ENCODE measurements around the gene DYNC2H1. TPM values are rescaled to one million over a fixed set of nuclear protein-coding genes. Genes with fewer than 3 reads are reported as not detected.

DYNC2H1 gene
- total RNA-seq, 1 donor from 2014 or later = 0.96 TPM

DNA sequence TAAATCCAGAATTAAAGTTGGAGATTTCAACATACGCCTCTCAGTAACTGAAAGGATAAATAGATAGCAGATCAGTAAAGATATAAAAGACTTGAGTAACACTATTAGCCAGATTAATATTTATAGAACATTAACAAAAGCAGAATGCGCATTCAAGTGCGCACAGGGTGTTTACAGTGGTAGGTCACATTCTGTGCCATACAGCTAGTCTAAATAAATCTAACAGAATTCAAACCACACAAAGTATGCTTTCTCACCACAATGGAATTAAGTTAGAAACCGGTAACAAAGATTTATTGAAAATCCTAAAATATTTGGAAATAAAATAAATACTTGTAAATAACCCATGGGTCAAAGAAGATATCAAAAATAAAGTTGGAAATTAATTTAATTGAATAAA, 341.0 kb downstream of the DYNC2H1 start:
- intact Hi-C loops (cut with micrococcal nuclease) = no loop called here

DNA sequence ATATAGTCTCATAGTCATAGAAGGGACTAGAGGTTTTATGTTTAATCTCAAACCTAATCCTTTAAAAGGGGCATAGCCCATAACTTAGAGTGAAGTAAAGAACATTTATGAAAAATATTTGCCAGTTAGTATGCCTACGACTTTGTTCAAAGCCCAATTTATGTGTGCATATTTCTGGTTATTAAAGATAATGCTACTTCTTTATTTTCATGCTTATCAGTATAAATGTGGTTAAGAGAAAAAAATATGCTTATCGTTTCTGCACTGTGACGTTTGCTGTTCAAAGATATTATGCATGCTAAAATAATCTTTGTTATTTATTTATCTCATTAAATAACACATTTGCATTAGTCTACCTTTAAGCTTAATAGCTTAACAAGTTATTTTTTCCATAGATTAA, 343.9 kb downstream of the DYNC2H1 start:
- intact Hi-C loops (cut with micrococcal nuclease) = no loop called here

DNA sequence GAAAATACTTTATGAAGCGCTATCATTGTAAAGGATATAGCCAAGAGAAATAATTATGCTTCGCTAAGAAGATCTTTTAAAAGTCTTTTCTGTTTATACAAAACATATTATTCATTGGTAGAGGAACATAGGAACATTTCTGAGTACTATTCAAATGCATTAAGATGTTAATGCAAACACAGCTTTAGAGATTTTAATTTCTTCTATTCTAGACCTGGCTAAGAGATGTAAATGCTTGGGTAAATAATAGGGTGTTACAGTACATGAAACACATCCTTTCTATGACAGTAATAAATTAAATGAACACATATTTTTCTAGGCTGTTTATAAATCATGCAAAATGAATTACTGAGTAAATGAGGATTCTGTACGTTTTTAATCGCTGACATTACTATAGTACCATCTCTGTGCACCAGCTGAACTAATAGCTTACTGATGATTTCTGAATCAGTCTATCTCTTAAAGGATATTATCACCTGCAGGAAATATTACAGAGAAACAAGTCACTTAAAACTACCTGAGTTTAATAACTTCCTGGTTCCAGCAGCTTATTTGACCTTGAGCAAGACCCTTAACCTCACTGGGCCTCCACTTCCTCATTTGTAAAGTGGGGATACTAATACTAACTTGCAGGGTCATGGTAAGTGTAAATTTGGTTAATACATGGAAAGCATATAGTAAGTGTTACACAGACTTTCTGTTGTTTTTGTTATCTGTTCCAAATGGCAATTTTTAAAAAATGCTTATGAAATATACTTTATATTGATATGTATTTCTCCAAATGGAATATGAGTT, 344.9 kb downstream of the DYNC2H1 start:
- intact Hi-C loops (cut with micrococcal nuclease) = no loop called here

DNA sequence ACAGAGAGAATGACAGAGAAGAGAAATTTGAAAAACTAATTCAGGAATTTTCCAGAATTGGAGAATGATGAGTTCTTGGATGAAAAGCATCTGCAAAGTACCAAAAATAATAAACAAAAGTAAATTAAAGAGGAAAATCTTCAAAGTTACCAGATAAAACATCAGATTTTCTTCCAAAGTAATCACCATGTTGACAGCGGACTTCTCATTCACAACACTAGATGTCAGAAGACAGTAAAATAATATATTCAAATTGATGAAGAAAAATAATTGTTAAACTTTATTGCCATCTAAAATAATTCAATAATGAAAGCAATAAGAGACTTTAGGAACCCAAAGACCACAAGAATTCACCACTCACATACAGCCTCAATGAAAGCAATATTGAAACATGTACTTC, 355.2 kb downstream of the DYNC2H1 start:
- intact Hi-C loops (cut with micrococcal nuclease) = no loop called here

DNA sequence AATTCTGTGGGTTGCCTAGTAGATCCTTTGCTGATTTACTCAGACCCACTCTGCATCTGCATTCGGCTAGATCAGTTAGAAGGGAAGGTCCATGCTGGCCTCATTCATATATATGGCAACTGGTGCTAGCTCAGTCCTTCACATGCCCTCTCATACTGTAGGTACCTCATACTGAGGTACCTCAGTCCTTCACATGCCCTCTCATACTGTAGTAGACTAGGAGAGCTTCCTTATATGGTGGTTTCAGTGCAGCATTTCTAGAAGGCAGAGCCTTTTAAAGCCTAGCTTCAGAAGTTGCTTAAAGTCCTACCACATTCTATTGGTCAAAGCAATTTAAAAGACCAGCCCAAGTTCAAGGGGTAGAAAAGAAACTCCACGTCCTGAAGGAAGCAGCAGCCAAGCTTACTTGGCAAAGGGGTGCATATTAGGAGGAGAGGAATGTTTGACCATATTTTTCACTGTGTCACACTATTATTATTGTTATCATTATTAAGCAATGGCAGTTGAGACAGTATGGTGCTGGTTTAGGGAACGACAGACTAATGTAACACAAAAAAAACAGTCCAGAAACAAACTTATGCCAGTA, 356.4 kb downstream of the DYNC2H1 start:
- intact Hi-C loops (cut with micrococcal nuclease) = no loop called here

DNA sequence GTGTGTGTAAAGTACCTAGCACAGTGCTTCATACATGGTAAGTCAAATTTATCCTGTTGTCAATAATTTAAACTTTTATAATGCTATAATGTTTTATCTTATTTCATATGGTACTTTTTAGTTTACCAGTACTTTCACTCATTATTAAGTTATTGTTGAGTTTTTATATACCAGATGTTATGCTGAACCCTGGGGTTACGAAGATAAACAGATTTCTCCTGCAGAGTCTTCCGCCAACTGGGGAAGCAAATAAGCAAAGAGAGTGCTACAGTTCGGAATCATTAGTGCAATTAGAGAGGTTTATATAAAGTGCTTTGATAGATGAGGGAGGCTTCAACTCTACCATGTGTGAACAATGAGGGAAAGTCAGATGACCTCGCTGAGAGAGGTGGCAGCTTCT, 362.3 kb downstream of the DYNC2H1 start:
- intact Hi-C loops (cut with micrococcal nuclease) = no loop called here

DNA sequence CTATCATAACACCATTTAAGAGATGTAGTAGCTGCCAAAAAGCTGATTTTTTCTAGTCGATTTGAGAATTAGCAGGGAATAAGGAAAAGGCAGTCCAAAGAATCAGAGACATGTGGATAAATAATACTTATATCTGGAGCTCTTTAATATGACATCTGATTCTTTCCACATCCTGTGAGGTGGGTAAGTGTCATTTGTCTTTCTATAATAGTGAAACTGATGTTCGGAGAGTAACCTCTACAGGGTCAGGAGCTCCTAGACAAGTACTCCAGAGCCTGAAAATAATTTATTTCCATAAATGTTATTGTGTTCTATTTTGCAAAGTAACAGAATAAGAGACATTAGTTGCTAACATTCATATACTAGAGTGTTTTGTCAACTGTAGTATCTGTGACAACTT, 367.6 kb downstream of the DYNC2H1 start:
- intact Hi-C loops (cut with micrococcal nuclease) = no loop called here

DNA sequence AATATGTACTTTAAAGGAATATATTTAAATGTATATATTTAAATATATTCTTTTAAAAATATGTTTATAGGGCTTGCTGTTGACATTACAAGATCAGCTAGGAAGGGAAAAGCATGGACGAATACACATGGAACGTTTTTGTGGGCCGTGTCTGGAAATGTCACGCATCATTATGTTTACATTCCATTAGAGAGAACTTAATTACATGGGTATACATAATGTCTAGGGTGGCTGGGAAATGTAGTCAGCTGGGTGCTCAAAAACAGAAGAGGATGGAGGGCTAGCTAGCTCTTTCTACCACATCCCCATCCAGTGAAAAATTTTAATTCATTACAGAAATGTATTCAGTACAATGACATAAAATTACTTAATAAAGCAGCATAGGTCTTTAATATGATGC, 371.2 kb downstream of the DYNC2H1 start:
- intact Hi-C loops (cut with micrococcal nuclease) = no loop called here

DNA sequence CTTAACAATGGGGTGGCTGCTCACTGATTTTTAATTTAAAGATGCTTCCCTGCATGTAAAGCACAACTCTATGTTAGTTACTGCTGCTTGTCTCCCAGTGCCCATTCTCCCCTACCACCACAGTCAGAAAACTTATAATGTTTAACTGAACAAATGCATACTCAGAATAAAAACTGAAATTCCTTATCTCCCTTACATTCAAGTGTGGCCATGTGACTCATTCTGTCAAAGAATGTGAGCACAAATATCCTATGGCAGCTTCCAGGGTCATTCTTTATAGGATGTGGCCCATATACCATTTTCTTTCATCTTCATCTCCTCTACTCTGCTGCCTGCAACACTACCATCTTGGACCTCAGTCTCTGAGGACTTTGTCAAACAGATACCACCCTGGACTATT, 374.8 kb downstream of the DYNC2H1 start:
- intact Hi-C loops (cut with micrococcal nuclease) = no loop called here

DNA sequence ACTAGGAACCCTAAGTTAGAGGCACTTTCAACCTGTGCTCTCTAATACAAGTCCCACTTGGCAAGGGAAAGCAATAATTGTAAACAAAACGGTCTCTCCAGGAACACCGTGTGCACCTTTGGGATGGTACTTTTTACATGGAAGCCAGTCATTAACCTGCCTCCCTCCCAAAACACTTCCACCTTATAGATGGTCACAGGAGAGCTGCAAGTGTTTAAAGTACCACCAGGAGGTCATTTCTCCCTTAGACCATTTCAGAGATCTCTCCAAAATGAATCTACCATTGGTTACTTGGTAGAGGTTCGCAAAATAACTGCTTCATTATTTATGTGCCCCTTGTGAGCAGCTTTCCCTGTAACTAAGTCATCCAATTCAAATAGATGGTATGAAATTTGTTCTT, 375.3 kb downstream of the DYNC2H1 start:
- intact Hi-C loops (cut with micrococcal nuclease) = no loop called here

DNA sequence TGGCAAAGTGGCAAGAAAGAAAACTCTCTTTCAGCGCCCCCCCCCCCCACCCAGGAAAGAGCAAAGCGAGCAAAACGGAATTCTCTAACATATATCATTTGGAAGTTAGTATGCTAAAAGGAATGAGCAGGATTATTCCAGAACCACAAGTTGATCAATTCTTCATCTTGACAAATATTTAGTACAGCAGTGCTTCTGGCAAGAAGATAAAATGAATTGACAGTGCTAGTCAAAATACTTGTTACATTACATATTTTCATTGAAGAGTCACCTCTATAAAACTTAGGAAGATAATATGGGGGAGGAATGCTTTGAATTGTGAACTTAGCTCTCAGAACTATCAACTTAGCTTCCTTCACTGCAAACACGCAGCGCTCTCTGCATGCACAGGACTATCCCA, 377.4 kb downstream of the DYNC2H1 start:
- intact Hi-C loops (cut with micrococcal nuclease) = no loop called here

DNA sequence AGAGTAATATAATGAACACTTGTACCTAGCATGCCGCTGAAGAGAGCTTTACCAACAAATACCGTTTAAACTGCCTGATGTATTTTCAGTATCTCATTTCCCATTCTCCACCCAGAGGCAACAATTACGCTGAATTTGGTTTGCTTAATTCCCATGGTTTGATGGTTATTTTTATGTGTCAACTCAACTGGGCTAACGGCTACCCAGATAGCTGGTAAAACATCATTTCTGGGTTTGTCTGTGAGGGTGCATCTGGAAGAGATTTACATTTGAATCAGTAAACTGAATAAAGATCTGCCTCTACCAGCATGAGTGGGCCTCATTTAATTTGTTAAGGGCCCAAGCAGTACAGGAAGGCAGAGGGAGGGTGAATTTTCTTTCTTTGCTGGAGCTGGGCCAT, 377.9 kb downstream of the DYNC2H1 start:
- intact Hi-C loops (cut with micrococcal nuclease) = no loop called here

DNA sequence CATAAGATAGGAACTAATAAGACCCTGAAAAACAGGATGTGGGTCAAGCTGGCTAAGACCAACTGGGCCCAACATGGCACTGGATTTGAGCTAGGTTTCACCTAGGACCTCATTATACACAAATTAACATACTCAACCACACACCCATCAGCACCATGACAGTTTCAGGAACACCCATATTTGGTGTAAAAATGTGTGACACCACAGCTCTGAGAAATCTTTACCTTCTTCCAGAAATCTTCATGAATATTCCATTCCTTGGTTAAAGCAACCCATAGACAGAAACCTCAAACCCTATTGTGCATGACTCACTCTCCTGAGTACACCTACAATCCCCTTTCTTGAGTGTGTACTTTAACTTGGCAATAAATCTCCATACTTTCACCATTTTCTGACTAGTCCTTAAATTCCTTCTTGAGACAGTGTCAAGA, 378.8 kb downstream of the DYNC2H1 start:
- intact Hi-C loops (cut with micrococcal nuclease) = loop anchor here (1.0 kb wide), 1 partner anchor 162 kb away; no protein-coding TSS in a partner anchor

DNA sequence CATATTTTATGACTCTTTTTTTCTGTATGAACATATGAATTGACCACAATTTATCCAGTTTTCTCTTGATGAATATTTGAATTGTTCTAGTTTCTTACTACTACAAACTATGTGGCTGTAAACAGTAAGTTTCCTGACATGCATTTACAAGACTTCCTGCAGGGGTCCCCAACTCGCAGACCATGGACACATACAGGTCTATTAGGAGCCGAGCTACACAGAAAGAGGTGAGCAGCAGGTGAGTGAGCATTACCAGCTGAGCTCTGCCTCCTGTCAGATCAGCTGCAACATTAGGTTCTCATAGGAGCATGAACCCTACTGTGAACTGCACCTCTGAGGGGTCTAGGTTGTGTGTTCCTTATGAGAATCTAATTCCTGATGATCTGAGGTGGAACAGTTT, 379.4 kb downstream of the DYNC2H1 start:
- intact Hi-C loops (cut with micrococcal nuclease) = loop anchor here (1.0 kb wide), 1 partner anchor 162 kb away; no protein-coding TSS in a partner anchor

DNA sequence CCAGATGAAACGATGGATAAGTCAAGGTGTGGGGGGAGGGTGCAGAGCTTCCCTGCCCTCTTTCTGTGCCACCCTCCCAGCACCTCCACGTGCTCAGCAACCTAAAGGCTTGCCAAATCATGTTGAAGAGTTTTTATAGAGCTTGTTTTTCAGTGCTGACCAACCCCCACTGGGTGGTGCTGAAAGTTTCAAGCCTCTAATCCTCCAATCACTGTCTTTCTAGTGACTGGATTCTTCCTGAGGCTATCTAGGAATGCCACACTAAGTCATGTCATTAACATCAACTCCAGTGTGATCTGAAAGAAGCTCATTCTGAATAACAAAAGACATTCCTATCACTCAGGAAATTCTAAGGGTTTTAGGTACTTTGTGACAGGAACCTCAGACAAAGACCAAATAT, 382.6 kb downstream of the DYNC2H1 start:
- intact Hi-C loops (cut with micrococcal nuclease) = no loop called here

DNA sequence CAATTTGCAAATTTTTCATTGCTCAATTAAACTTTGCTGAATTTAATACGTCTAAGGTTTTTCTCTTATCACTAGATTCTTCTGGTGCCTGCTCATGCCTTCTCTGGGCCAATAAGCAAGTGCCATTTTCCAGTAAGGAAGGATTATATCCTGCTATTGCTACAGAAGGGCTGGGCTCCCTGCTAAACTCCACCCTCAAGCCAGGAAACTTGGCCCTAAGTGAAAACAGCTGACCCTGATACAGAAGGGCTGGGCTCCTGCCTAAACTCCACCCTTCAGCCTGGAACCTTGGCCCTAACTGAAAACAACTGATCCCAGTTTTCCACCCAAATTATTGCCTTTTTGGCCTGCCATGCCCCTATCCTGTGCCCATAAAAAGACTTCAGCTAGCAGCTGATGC, 385.3 kb downstream of the DYNC2H1 start:
- intact Hi-C loops (cut with micrococcal nuclease) = no loop called here

DNA sequence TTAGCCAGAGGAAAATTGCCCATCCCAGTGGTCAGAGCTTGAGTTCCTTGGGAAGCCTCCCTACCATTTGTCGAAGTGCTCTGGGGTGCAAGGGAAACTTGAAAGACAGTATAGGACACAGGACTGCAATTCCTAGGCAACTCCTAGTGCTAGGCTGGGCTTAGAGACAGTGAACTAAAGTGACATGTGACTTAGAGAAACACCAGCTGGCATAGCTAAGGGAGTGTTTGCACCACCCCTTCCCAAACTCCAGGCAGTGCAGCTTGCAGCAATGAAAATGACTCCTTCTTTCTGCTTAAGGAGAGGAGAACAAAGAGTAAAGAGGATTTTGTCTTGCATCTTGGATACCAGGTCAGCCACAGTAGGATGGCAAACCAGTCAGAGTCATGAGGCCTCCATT, 388.0 kb downstream of the DYNC2H1 start:
- intact Hi-C loops (cut with micrococcal nuclease) = no loop called here

DNA sequence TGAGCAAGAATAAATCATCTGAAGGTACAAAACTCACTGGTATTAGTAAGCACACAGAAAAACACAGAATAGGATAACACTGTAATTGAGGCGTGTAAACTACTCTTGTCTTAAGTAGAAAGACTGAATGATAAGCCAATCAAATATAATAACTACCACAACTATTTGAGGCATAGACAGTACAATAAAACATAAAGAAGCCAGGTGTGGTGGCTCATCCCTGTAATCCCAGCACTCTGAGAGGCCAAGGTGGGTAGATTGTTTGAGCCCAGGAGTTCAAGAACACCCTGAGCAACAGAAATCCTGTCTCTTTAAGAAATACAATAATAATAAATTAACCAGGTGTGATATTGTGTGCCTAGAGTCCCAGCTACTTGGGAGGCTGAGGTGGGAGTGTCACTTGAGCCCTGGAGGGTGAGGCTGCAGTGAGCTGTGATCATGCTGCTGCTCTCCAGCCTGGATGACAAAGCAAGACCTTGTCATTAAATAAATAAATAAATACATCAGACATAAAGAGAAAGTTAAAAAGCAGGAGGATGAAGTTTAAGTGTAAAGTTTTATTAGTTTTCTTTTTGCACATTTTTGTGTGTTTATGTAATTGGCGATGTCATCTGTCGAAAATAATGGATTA, 390.6 kb downstream of the DYNC2H1 start:
- intact Hi-C loops (cut with micrococcal nuclease) = no loop called here

DNA sequence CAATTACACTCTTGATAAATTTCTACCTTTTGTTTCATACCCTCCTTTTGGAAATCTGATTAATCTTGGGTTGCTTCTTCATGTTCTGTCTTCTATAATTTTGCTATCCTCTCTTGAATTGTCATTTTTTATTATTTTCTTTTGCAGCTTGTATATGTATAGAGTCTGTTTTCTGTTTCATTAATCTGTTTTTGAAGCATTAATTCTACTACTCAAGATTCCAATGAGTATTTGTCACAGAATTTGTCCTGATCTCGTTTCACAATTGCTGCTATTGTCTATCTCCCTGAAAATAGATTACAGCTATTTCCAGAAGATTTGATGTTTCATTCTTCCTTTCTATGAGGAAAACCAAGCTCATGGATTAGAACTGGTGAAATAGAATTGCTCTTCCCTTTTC, 406.1 kb downstream of the DYNC2H1 start:
- intact Hi-C loops (cut with micrococcal nuclease) = no loop called here

DNA sequence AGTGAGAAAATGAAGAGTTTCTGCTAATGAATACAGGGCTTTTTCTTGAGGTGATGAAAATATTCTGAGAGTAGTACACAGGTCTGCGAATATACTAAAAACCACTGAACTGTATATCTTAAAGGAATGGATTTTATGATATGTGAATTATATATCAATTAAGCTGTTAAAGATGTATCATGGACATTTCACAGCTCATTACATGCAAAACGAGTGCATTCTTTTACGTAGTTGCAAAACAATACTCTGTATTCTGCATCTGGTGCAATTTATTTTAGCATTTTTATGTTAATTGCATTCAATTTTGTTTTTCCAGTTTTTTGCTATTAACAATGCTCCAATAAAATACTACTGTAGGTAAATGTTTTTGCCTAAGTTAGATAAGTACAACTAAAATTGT, 411.6 kb downstream of the DYNC2H1 start:
- intact Hi-C loops (cut with micrococcal nuclease) = no loop called here

DNA sequence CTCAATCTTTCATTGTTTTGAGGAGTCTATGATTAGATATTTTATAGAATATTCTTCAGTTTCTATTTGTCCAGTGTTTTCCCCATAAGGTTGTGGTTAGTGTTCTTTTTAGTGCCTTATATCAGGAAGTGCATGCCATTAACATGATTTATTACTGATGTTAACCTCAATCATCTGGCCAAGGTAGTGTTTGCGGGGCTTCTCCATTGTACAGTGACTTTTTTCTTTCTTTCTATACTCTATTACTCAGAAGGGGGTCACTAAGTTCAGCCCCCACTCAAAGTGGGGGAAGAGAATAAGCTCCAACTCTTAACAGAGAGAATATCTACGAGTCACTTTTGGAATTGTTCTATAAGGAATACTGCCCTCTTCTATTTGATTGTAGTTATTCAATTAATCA, 415.8 kb downstream of the DYNC2H1 start:
- intact Hi-C loops (cut with micrococcal nuclease) = no loop called here

DNA sequence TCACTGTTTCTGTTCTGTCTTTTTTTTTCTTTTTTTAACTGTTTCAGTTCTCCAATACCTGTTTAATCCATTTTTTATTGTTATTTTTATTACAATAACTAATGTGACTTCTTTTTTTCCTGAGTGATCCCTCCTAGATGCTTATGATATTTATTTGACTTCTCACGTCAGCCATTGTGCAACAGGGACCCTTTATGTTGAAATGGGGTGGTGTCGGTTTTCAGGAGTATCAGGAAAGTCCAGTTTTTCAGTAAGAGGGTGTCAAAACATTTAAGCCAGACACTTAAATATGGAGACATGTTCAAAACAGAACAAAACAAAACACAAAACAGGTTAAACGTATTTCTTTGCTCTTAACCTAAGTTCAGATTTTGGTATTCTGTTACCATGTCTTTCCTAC, 418.8 kb downstream of the DYNC2H1 start:
- intact Hi-C loops (cut with micrococcal nuclease) = no loop called here

DNA sequence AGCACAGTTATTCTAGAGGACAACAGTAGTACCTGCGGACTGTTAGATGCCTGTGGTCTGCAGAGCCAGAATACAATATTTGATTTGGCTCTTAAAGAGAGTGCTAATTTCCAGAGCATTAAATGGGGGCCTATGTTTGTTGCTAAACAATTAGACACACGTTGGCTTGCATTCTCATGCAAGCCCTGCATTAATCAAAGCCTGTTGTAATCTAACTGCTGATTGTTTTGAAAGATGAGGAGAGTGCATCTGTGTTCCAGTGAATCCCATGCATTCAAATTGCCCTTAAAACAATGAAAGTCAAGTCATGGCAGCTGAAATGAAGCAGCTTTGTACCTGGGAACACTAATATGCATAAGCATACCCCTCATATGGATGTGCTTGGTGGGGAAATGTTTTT, 419.4 kb downstream of the DYNC2H1 start:
- intact Hi-C loops (cut with micrococcal nuclease) = no loop called here

All from T-helper 1 cell treated with Interleukin-12 subunit alpha and Interleukin-12 subunit beta and Interleukin-4 antibody, amounts not matched to agents 30 ng/mL and 1 ng/mL, for 36 hours (primary cell).